K562 (cell line): ENCODE measurements around the gene IRF6. TPM values are rescaled to one million over a fixed set of nuclear protein-coding genes. Genes with fewer than 3 reads are reported as not detected.
A peak's percentile ranks its signal among the peaks of the same experiment; 100 is the strongest.

ENCODE experiments used
- ATAC-seq: fragments of 200-7000 bp; cut with Tn5 transposase; 3 replicates; pipeline ENCODE4 v1.9.1; 2020; ENCODE audit warnings: moderate library complexity
- BruUV-seq: library from RNA; stranded (reverse); fragments of 400-500 nt; replicated peaks from 2 replicates; lab custom pipeline; 2021; lab: Mats Ljungman, UMichigan
- CTCF ChIA-PET: fragments of 300-600 bp; formaldehyde crosslinking; extraction: SDS; loops from one replicate; lab custom pipeline; 2021; ENCODE audit warnings: low intra/inter-chr PET ratio; lab: Yijun Ruan, JAX
- POLR2A ChIA-PET: fragments of 300-600, 350-650 bp; sonication (Branson Sonifier 250); formaldehyde crosslinking; extraction: SDS; loops from one replicate; lab custom pipeline; 2021; ENCODE audit warnings: antibody characterized with exemption, inconsistent platforms; lab: Yijun Ruan, JAX
- DNase-seq, 4 experiments: peaks; one replicate each; pipeline versions ENCODE4 v3.0.0 to v3.0.0-alpha.2; 2011 to 2018; ENCODE audit warnings: low spot score in 3 of 4, mixed read lengths in 3 of 4; ENCODE audit errors: extremely low read depth in 1 of 4
- FAIRE-seq: peaks from 2 replicates; lab custom pipeline; 2011; peaks lifted over from hg19 to GRCh38; lab: Jason Lieb, UNC
- H2AFZ ChIP-seq: 2 replicates; pipeline ENCODE4 v1.6.0; 2011; ENCODE audit warnings: low read depth, low read length, control low read depth, inconsistent platforms
- H3K27ac ChIP-seq: fragments of 200-600 bp; 3 replicates; pipeline ENCODE4 v1.8.0; 2011; ENCODE audit warnings: low read depth, mild to moderate bottlenecking, control low read depth, inconsistent platforms, low read length, moderate library complexity, mixed read lengths; ENCODE audit errors: extremely low read depth
- H3K27me3 ChIP-seq, 2 experiments: fragments of 300-600 bp in 1 of 2; 2 replicates in 1 of 2; 3 replicates in 1 of 2; pipeline versions ENCODE4 v1.6.0 to v1.8.0; 2011; ENCODE audit warnings: inconsistent platforms in 2 of 2, low read length in 2 of 2, mild to moderate bottlenecking in 1 of 2, mixed read lengths in 1 of 2, moderate library complexity in 1 of 2; ENCODE audit not compliant: control insufficient read depth in 2 of 2, insufficient read depth in 2 of 2
- H3K36me3 ChIP-seq: fragments of 300-600 bp; 3 replicates; pipeline ENCODE4 v1.8.0; 2011; ENCODE audit warnings: mild to moderate bottlenecking, low read length, inconsistent platforms; ENCODE audit not compliant: control insufficient read depth, insufficient read depth
- H3K4me1 ChIP-seq, 2 experiments: fragments of 200-600 bp in 1 of 2; replicated peaks in 1 of 2; 2 replicates in 1 of 2; 3 replicates in 1 of 2; pipeline versions ENCODE4 v1.5.1 to v1.8.0; 2011; ENCODE audit warnings: inconsistent platforms in 2 of 2, low read length in 2 of 2, mild to moderate bottlenecking in 1 of 2, mixed read lengths in 1 of 2, moderate library complexity in 1 of 2; ENCODE audit not compliant: control insufficient read depth in 2 of 2, insufficient read depth in 2 of 2
- H3K4me2 ChIP-seq: 2 replicates; pipeline ENCODE4 v1.6.1; 2011; ENCODE audit warnings: low read length, control low read depth, inconsistent platforms, mixed read lengths; ENCODE audit not compliant: insufficient read depth
- H3K4me3 ChIP-seq: fragments of 200-600 bp; sonication (generic), shearing (Covaris generic); 2 replicates; pipeline ENCODE4 v1.5.1; 2016; ENCODE audit warnings: control low read depth, inconsistent platforms
- H3K79me2 ChIP-seq: fragments of 200-600 bp; 3 replicates; pipeline ENCODE4 v1.8.0; 2011; ENCODE audit warnings: low read length, inconsistent platforms; ENCODE audit not compliant: control insufficient read depth, insufficient read depth
- H3K9ac ChIP-seq, 2 experiments: 2 replicates each; pipeline versions ENCODE4 v1.6.0 to v1.6.1; 2011; ENCODE audit warnings: low read depth in 2 of 2, low read length in 2 of 2, control low read depth in 1 of 2, inconsistent platforms in 1 of 2, mild to moderate bottlenecking in 1 of 2, mixed read lengths in 1 of 2; ENCODE audit not compliant: insufficient read depth in 1 of 2
- H3K9me1 ChIP-seq: one replicate; pipeline ENCODE4 v1.6.0; 2011; ENCODE audit warnings: inconsistent platforms, mild to moderate bottlenecking, low read length, moderate library complexity; ENCODE audit not compliant: control insufficient read depth, insufficient read depth
- H3K9me3 ChIP-seq: replicated peaks from 2 replicates; pipeline ENCODE4 v1.5.1; 2011; ENCODE audit warnings: low read depth, low read length, inconsistent platforms; ENCODE audit not compliant: control insufficient read depth, insufficient read depth
- H4K20me1 ChIP-seq: replicated peaks from 2 replicates; pipeline ENCODE4 v1.6.1; 2011; ENCODE audit warnings: low read length, inconsistent platforms, mixed read lengths; ENCODE audit not compliant: control insufficient read depth, insufficient read depth
- HNRNPLL ChIP-seq: fragments of 200-400 bp; formaldehyde crosslinking; IDR thresholded peaks from 2 replicates; pipeline ENCODE4 v1.6.1; 2017; ENCODE audit warnings: low read length, low read depth, mild to moderate bottlenecking; ENCODE audit not compliant: poor library complexity, severe bottlenecking
- ILK ChIP-seq: fragments of 450-650 bp; IDR thresholded peaks from 2 replicates; pipeline ENCODE4 v1.6.1; 2016; ENCODE audit warnings: missing genetic modification characterization, low read depth, mild to moderate bottlenecking, missing compliant biosample characterization, moderate library complexity, borderline replicate concordance
- MED1 ChIP-seq: sonication (generic); formaldehyde crosslinking; IDR thresholded peaks from 2 replicates; pipeline ENCODE4 v1.8.1; 2023; ENCODE audit warnings: missing genetic modification reagents, borderline replicate concordance
- YBX1 ChIP-seq: fragments of 450-650 bp; IDR thresholded peaks from 2 replicates; pipeline ENCODE4 v1.7.1; 2016; ENCODE audit warnings: mild to moderate bottlenecking
- ZNF253 ChIP-seq: fragments of 250-450 bp; sonication (Bioruptor Pico); conservative IDR thresholded peaks from 2 replicates; pipeline ENCODE4 v1.6.1; 2021; ENCODE audit warnings: mild to moderate bottlenecking
- WGBS: fragments of 100-300 bp; shearing (Covaris generic); methylation state at CpG from one replicate; pipeline ENCODE4 v1.1.6; 2016; ENCODE audit warnings: low coverage, mixed read lengths; ENCODE audit not compliant: insufficient coverage; ENCODE audit errors: missing lambda C conversion rate; 5-methylcytosine and 5-hydroxymethylcytosine counted together
- in situ Hi-C: fragments of 300-500 bp; cut with MboI; formaldehyde crosslinking; loops from 4 replicates; pipeline ENCODE4 v1.15.0; 2018; ENCODE audit warnings: inconsistent platforms, mixed read lengths
- intact Hi-C: fragments of 100-400 bp; cut with micrococcal nuclease; formaldehyde crosslinking; loops from 2 replicates; pipeline ENCODE4 v1.14.2; 2022
- polyA plus RNA-seq, 8 experiments: library from polyadenylated mRNA; depleted of rRNA in 4 of 8; stranded (reverse) in 5 of 8; unstranded in 3 of 8; fragments of >200 nt; fragmentation: Nextera tagmentation in 2 of 8; fragmentation: Illumina TruSeq in 1 of 8; extraction: Ambion mirVana in 2 of 8; extraction: Trizol in 1 of 8; gene quantifications; 2 replicates each; pipeline versions ENCODE4 v1.2.1 to v1.2.3, GENCODE V29; 2011 to 2014; ENCODE audit warnings: inconsistent platforms in 1 of 8, missing spikeins in 1 of 8
- total RNA-seq, 7 experiments: library from RNA; depleted of rRNA in 6 of 7; stranded (reverse); fragments of >200 nt in 6 of 7; fragmentation: Illumina TruSeq in 2 of 7; extraction: Trizol in 2 of 7; gene quantifications; 2 replicates each; pipeline versions ENCODE4 v1.2.1 to v1.2.3, GENCODE V29; 2011 to 2021; ENCODE audit warnings: low replicate concordance in 1 of 7
- TF ChIP-seq, protein P1 (sequence below): sonication (generic); formaldehyde crosslinking; IDR thresholded peaks from 2 replicates; pipeline ENCODE4 v1.5.0; 2020; ENCODE audit warnings: missing genetic modification reagents

The IRF6 gene
- total and polyA plus RNA-seq, 9 of the 15 experiments (the other 6 are each of a cell fraction or from before 2014, with no cell fraction given), result 0.03 to 0.65 (median 0.17) TPM

DNA sequence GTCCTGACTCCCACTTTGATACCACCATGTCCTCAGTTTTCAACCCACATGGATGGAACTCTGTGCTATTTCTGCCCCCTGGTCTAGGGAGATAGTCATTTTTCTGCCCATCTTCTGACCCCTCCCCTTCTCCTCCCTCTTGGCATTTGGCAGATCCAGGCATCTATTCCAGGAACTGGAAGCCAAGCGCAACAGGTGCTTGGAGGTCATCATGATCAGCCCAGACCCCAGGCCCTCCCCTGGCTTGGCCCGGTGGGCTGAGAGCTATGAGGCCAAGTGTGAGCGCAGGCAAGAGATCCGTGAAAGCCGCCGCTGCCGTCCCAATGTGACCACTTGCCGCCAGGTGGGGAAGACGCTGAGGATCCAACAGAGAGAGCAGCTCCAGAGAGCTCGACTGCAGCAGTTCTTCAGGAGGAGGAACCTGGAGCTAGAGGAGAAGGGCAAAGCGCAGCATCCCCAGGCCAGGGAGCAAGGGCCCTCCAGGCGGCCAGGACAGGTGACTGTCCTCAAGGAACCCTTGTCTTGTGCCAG is 46.0 kb downstream of the IRF6 start:
- FAIRE-seq (no peak), DNase-seq (no peak), ATAC-seq (peak; percentile 34)
- Histone ChIP-seq H3K79me2 (no peaks in the 10 kb centered on the region), H3K4me1 (no peaks in the 10 kb centered on the region), H3K9me3 (no peaks in the 10 kb centered on the region), H3K4me3 (no peak overlapping the region), H3K27me3 (peaks cover 23 to 45% of the 10 kb centered on the region in 2 experiments), H4K20me1 (0 out of 2 replicates have a peak, but pooled peaks cover 8% of the 10 kb centered on the region), H3K27ac (no peak overlapping the region), H3K9ac (peak overlapping the region in 1 of 2 experiments; percentile 52; a peak in 1 of 4 replicates), H2AFZ (no peak overlapping the region), H3K9me1 (no peaks in the 10 kb centered on the region), H3K36me3 (no peaks in the 10 kb centered on the region), H3K4me2 (no peak overlapping the region)
- no TSS peak for BruUV-seq
- in situ Hi-C loops, result no loop called here
- under 1% methylated on average over 12 of the region's 12 CpGs for WGBS
- intact Hi-C loops, result no loop called here
- TF ChIP-seq ZNF253 (no peak), HNRNPLL (peak; percentile 20), MED1 (no peak), ILK (tag) (no peak), YBX1 (no peak)
- TF ChIP-seq, protein P1, sequence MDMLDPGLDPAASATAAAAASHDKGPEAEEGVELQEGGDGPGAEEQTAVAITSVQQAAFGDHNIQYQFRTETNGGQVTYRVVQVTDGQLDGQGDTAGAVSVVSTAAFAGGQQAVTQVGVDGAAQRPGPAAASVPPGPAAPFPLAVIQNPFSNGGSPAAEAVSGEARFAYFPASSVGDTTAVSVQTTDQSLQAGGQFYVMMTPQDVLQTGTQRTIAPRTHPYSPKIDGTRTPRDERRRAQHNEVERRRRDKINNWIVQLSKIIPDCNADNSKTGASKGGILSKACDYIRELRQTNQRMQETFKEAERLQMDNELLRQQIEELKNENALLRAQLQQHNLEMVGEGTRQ, result no peak
- ChIA-PET CTCF (no interaction called here), POLR2A (interaction anchor here (0.8 to 1.5 kb wide), 3 partner anchors 13 to 23 kb away, joined by 3 to 6 read pairs (median 3); no protein-coding TSS in a partner anchor)
